Measurements from ENCODE around the gene NECTIN4. TPM values are rescaled to one million over a fixed set of nuclear protein-coding genes. Genes with fewer than 3 reads are reported as not detected.

The NECTIN4 gene
- total RNA-seq, 4 donors from 2014 or later = 0.27 to 1.9 TPM; not detected in 2

- Histone ChIP-seq H3K4me3 (peak within 1 kb of the TSS; percentile 58 to 68), H3K27me3 (no peaks in the 10 kb centered on the region), H3K27ac (peak within 1 kb of the TSS; percentile 1 to 83 (median 66)), H3K4me1 (peaks cover 0 to 27% (median 14%) of the 10 kb centered on the region in 3 donors), H3K36me3 (peaks cover 0 to 32% of the 10 kb centered on the region in 2 donors), H3K9me3 (no peaks in the 10 kb centered on the region)
- ATAC-seq = peak; percentile 72
- WGBS, 2 donors (ENCODE audit: low coverage in 1 of 2) = 29% methylated on average over 5 of the region's 71 CpGs; no CpG with 5 or more reads in 1 of the 2 donors
- TF ChIP-seq EP300 (IDR thresholded peaks at IDR 0.05) (no peak), POLR2A (IDR thresholded peaks at IDR 0.05) (no peak), POLR2AphosphoS5 (IDR thresholded peaks at IDR 0.05) (peak; percentile 8), CTCF (IDR thresholded peaks at IDR 0.05) (peak in 3 of 4 experiments; percentile 19 to 33 (median 25))
These were observed 9.1 kb upstream of the NECTIN4 start, which contains the start of gene KLHDC9 for GRCh38 chr1:161098210-161099068. Gene KLHDC9, plus strand, starts transcription at chr1:161098361. Its CDS starts 175 bp downstream, at chr1:161098536.

- Histone ChIP-seq H3K9me3 (no peaks in the 10 kb centered on the region), H3K27ac (peak overlapping the region in 3 of 4 donors; percentile 59 to 83 (median 73)), H3K4me3 (no peak overlapping the region), H3K36me3 (peaks cover 0 to 23% of the 10 kb centered on the region in 2 donors), H3K4me1 (peaks cover 0 to 27% (median 14%) of the 10 kb centered on the region in 3 donors), H3K27me3 (no peaks in the 10 kb centered on the region)
- TF ChIP-seq POLR2AphosphoS5 (IDR thresholded peaks at IDR 0.05) (no peak), CTCF (IDR thresholded peaks at IDR 0.05) (no peak), EP300 (IDR thresholded peaks at IDR 0.05) (no peak)
- ATAC-seq = peak; percentile 82
- 30 to 40% methylated on average over 1 of the region's 1 CpG for WGBS, 2 donors (ENCODE audit: low coverage in 1 of 2)
These were observed 7.2 kb upstream of the NECTIN4 start for GRCh38 chr1:161096530-161096929.

- peaks cover 0 to 27% (median 14%) of the 10 kb centered on the region in 3 donors for H3K4me1 ChIP-seq
- H3K27ac ChIP-seq = peak overlapping the region in 3 of 4 donors; percentile 7 to 9 (median 9)
- no peak for ATAC-seq
- no peak for TF ChIP-seq POLR2AphosphoS5 (IDR thresholded peaks at IDR 0.05)
- H3K27me3 ChIP-seq = no peaks in the 10 kb centered on the region
- peaks cover 0 to 18% of the 10 kb centered on the region in 2 donors for H3K36me3 ChIP-seq
- no peaks in the 10 kb centered on the region for H3K9me3 ChIP-seq
- 82 to 90% methylated on average over 1 to 2 of the region's 2 CpGs for WGBS, 2 donors (ENCODE audit: low coverage in 1 of 2)
- no peak overlapping the region for H3K4me3 ChIP-seq
These were observed 6.7 kb upstream of the NECTIN4 start for GRCh38 chr1:161096015-161096414.

- TF ChIP-seq EP300 (IDR thresholded peaks at IDR 0.05) (no peak), CTCF (IDR thresholded peaks at IDR 0.05) (no peak), POLR2A (IDR thresholded peaks at IDR 0.05) (no peak), POLR2AphosphoS5 (IDR thresholded peaks at IDR 0.05) (no peak)
- no peaks in the 10 kb centered on the region for H3K9me3 ChIP-seq
- no peak overlapping the region for H3K27ac ChIP-seq
- WGBS, 2 donors (ENCODE audit: low coverage in 1 of 2) = 86 to 89% methylated on average over 5 of the region's 6 CpGs
- H3K4me3 ChIP-seq = no peak overlapping the region
- H3K27me3 ChIP-seq = no peaks in the 10 kb centered on the region
- peaks cover 0 to 10% of the 10 kb centered on the region in 2 donors for H3K36me3 ChIP-seq
- no peak for ATAC-seq
- peaks cover 0 to 27% (median 14%) of the 10 kb centered on the region in 3 donors for H3K4me1 ChIP-seq
These were observed 5.9 kb upstream of the NECTIN4 start for GRCh38 chr1:161095230-161095629.

- H3K9me3 ChIP-seq = no peaks in the 10 kb centered on the region
- TF ChIP-seq CTCF (IDR thresholded peaks at IDR 0.05) (no peak), EP300 (IDR thresholded peaks at IDR 0.05) (no peak), POLR2A (IDR thresholded peaks at IDR 0.05) (no peak), POLR2AphosphoS5 (IDR thresholded peaks at IDR 0.05) (no peak)
- no peak overlapping the region for H3K4me3 ChIP-seq
- H3K4me1 ChIP-seq = peaks cover 0 to 24% (median 14%) of the 10 kb centered on the region in 3 donors
- ATAC-seq = no peak
- H3K27me3 ChIP-seq = peaks cover 3% of the 10 kb centered on the region
- 94 to 99% methylated on average over 11 of the region's 14 CpGs for WGBS, 2 donors (ENCODE audit: low coverage in 1 of 2)
- no peak overlapping the region for H3K27ac ChIP-seq
- H3K36me3 ChIP-seq = peaks cover 0 to 2% of the 10 kb centered on the region in 2 donors
These were observed 5.1 kb upstream of the NECTIN4 start for GRCh38 chr1:161094481-161094880.

Measured in gastroesophageal sphincter (tissue), 4 donors.